ENCODE data around the gene SAMD10.

SAMD10 gene

DNA sequence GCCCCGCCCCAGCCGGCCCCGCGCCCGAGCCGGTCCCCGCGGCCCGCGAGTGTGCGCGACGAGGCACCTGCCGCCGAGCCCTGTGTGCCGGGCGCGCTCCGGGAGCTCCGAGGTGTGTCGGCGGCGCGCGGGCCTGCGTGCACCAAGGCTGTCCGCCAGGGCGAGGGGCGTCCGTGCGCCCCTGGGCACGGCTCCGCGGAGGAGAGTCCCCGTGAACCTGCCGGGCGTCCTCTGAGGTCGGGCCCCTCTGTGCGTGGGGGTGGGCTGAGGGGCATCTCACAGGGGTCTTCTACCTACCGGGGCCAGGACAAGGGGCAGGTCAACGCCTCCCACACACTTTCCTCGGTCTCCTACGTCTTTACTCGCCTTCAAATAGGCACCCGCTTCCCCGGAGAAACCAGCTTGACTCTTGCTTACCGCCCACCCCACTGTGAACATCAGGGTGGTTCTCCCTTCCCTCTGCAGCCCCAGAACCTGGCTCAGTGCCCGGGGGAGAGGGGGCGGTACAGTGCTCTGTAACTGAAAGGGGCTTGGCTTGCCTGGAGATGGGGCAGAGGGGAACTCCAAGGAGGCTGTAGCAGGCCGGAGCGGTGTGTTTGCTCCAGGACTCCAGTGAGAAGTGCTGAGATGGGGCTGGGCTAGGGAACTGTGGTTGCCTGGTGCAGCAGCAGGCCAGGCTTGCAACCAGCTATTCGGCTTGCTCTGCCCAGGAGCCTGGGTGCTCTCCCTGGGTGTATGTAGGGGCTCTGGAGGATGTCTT, at the start of gene SAMD10:
TSS of gene SAMD10 (minus strand) at position 86 of the 760 bp plus-strand sequence. CDS start 175 bp downstream, outside the sequence.
- peak within 1 kb of the TSS; percentile 85 for H3K27ac ChIP-seq
- H3K4me1 ChIP-seq (ENCODE audit: control insufficient read depth in 1 of 2, insufficient read depth in 1 of 2, low read depth in 1 of 2, low read length in 1 of 2), result peaks cover 31 to 40% of the 10 kb centered on the region in 2 experiments
- no peaks in the 10 kb centered on the region for H3K9me3 ChIP-seq
- TF ChIP-seq, protein P1, sequence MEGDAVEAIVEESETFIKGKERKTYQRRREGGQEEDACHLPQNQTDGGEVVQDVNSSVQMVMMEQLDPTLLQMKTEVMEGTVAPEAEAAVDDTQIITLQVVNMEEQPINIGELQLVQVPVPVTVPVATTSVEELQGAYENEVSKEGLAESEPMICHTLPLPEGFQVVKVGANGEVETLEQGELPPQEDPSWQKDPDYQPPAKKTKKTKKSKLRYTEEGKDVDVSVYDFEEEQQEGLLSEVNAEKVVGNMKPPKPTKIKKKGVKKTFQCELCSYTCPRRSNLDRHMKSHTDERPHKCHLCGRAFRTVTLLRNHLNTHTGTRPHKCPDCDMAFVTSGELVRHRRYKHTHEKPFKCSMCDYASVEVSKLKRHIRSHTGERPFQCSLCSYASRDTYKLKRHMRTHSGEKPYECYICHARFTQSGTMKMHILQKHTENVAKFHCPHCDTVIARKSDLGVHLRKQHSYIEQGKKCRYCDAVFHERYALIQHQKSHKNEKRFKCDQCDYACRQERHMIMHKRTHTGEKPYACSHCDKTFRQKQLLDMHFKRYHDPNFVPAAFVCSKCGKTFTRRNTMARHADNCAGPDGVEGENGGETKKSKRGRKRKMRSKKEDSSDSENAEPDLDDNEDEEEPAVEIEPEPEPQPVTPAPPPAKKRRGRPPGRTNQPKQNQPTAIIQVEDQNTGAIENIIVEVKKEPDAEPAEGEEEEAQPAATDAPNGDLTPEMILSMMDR (IDR thresholded peaks at IDR 0.05), result no peak
- H3K27me3 ChIP-seq, result no peaks in the 10 kb centered on the region
- H3K36me3 ChIP-seq, result peaks cover 18% of the 10 kb centered on the region
- peak within 1 kb of the TSS; percentile 74 to 86 for H3K4me3 ChIP-seq (ENCODE audit: low read depth in 1 of 2, low read length in 1 of 2)

DNA sequence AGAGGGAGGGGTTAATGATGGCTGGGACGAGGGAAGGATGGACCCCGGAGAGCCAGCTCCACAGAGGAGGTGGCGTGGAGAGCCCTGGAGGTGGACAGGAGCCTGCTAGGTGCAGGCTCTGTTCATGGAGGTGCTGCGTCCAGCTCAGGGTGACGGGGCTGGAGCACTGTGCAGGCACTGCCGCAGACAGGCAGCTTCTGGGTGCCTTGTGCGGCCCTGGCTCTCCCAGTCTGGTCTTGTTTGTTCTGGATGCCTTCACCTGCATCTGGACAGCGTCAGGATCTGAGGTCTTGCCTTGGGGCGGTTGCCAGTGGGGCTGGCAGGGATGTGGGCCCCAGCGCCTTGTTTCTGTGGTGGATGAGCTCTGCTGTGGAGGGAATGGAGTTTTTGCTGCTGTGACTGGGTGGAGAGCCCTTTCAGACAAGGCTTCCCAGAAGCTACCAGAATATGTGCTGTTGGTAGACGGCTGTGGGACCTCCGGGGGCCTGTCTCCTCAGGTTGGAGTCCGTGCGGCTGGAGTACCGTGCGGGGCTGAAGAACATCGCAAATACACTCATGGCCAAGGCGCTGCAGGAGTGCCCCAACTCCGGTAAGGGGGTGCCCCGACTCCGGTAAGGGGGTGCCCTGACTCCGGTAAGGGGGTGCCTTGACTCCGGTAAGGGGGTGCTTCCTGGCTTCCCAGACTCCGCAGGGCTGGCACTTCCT, 48.7 kb upstream of the SAMD10 start:
- Histone ChIP-seq H3K4me3 (ENCODE audit: low read depth in 1 of 2, low read length in 1 of 2) (no peak overlapping the region), H3K27me3 (no peaks in the 10 kb centered on the region), H3K9me3 (no peaks in the 10 kb centered on the region), H3K4me1 (ENCODE audit: control insufficient read depth in 1 of 2, insufficient read depth in 1 of 2, low read depth in 1 of 2, low read length in 1 of 2) (no peaks in the 10 kb centered on the region), H3K27ac (no peak overlapping the region), H3K36me3 (peaks cover 100% of the 10 kb centered on the region)
- TF ChIP-seq, protein P1 (IDR thresholded peaks at IDR 0.05), result no peak

DNA sequence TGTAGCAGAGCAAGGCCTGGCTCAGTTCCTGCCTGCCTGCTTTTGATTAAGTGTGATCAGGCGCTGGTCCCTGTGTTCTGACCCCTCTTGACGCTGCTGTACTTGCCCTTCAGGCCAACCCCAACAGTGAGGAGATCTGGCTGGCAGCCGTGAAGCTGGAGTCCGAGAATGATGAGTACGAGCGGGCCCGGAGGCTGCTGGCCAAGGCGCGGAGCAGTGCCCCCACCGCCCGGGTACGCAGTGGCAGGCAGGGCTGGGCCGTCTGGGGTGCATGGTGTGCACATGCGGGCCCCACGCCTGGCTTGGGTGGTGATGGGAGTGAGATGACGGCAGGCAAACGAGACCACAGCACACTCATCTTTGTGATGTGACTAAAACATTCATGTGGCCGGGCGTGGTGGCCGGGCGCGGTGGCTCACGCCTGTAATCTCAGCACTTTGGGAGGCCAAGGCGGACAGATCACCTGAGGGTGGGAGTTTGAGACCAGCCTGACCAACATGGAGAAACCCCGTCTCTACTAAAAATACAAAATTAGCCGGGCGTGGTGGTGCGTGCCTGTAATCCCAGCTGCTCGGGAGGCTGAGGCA, 46.5 kb upstream of the SAMD10 start:
- TF ChIP-seq, protein P1 (IDR thresholded peaks at IDR 0.05), result no peak
- Histone ChIP-seq H3K27me3 (no peaks in the 10 kb centered on the region), H3K4me1 (ENCODE audit: control insufficient read depth in 1 of 2, insufficient read depth in 1 of 2, low read depth in 1 of 2, low read length in 1 of 2) (peaks cover 0 to 1% of the 10 kb centered on the region in 2 experiments), H3K27ac (no peak overlapping the region), H3K4me3 (ENCODE audit: low read depth in 1 of 2, low read length in 1 of 2) (no peak overlapping the region), H3K9me3 (no peaks in the 10 kb centered on the region), H3K36me3 (peaks cover 99% of the 10 kb centered on the region)

DNA sequence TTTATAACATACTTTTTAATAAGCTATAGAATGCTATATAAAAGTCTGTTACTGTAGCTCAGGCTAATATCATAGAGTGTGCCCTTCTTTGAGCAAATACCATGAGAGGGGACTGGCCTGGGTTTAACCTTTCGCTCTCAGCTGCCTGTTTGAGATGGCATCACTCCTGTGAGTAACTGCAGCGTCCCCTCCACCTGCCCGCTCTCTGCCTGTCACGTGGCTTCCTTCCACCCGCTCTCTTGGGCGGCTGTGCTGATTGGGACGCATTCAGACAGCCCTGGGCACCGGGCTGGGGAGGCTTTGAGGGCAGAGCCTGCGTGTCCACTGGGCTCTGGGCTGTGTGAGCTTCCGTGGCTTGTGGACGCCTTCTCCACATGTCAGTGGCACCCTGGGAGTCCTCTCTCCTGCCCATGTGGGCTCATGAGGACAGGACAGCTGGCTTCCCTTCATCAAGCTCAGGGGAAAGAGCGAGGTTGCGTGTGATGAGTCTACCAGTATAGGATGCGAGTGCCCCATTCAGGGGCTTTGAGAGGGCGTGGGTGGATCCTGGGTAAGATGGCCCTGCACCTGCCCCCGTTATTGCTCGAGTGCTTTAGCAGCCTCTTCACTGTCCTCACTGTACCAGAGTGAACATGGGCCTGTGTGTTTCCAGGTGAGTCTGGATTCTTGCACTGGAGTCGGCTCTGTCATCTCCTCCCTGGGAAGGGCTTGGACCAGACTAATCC, 45.8 kb upstream of the SAMD10 start:
- no peak overlapping the region for H3K4me3 ChIP-seq (ENCODE audit: low read depth in 1 of 2, low read length in 1 of 2)
- TF ChIP-seq, protein P1 (IDR thresholded peaks at IDR 0.05), result no peak
- no peak overlapping the region for H3K27ac ChIP-seq
- H3K4me1 ChIP-seq (ENCODE audit: control insufficient read depth in 1 of 2, insufficient read depth in 1 of 2, low read depth in 1 of 2, low read length in 1 of 2), result peaks cover under 1 to 6% of the 10 kb centered on the region in 2 experiments
- H3K27me3 ChIP-seq, result no peaks in the 10 kb centered on the region
- peaks cover 95% of the 10 kb centered on the region for H3K36me3 ChIP-seq
- H3K9me3 ChIP-seq, result no peaks in the 10 kb centered on the region
